ENCODE results near the gene VPS8. TPM values are rescaled to one million over a fixed set of nuclear protein-coding genes. Genes with fewer than 3 reads are reported as not detected.

VPS8 gene
- total RNA-seq, 1 donor from 2014 or later = 68.8 TPM

- intact Hi-C loops (cut with micrococcal nuclease) = no loop called here
- ChIA-PET POLR2A (no interaction called here), CTCF (no interaction called here)
- Mint-ChIP-seq H3K27ac (no peak overlapping the region), H3K4me1 (no peaks in the 10 kb centered on the region), H3K4me3 (no peak overlapping the region), H3K36me3 (ENCODE audit: low read depth) (no peaks in the 10 kb centered on the region), H3K9me3 (no peaks in the 10 kb centered on the region), H3K27me3 (peaks cover 38% of the 10 kb centered on the region)
- DNase-seq (no peak), ATAC-seq (ENCODE audit: low read depth) (no peak)
- TF ChIP-seq, protein P1, sequence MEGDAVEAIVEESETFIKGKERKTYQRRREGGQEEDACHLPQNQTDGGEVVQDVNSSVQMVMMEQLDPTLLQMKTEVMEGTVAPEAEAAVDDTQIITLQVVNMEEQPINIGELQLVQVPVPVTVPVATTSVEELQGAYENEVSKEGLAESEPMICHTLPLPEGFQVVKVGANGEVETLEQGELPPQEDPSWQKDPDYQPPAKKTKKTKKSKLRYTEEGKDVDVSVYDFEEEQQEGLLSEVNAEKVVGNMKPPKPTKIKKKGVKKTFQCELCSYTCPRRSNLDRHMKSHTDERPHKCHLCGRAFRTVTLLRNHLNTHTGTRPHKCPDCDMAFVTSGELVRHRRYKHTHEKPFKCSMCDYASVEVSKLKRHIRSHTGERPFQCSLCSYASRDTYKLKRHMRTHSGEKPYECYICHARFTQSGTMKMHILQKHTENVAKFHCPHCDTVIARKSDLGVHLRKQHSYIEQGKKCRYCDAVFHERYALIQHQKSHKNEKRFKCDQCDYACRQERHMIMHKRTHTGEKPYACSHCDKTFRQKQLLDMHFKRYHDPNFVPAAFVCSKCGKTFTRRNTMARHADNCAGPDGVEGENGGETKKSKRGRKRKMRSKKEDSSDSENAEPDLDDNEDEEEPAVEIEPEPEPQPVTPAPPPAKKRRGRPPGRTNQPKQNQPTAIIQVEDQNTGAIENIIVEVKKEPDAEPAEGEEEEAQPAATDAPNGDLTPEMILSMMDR (IDR thresholded peaks at IDR 0.05) = no peak
These were observed 13.8 kb upstream of the VPS8 start for GRCh38 chr3:184798120-184798519.

- H3K9me3 Mint-ChIP-seq = no peaks in the 10 kb centered on the region
- H3K4me1 Mint-ChIP-seq = peaks cover 3% of the 10 kb centered on the region
- intact Hi-C loops (cut with micrococcal nuclease) = no loop called here
- TF ChIP-seq, protein P1 (IDR thresholded peaks at IDR 0.05) = no peak
- no peak overlapping the region for H3K27ac Mint-ChIP-seq
- H3K27me3 Mint-ChIP-seq = peaks cover 36% of the 10 kb centered on the region
- no peak overlapping the region for H3K4me3 Mint-ChIP-seq
- DNase-seq (no peak), ATAC-seq (ENCODE audit: low read depth) (no peak)
- H3K36me3 Mint-ChIP-seq (ENCODE audit: low read depth) = no peaks in the 10 kb centered on the region
- ChIA-PET POLR2A (no interaction called here), CTCF (no interaction called here)
These were observed 11.5 kb upstream of the VPS8 start for GRCh38 chr3:184800349-184800930.

DNA sequence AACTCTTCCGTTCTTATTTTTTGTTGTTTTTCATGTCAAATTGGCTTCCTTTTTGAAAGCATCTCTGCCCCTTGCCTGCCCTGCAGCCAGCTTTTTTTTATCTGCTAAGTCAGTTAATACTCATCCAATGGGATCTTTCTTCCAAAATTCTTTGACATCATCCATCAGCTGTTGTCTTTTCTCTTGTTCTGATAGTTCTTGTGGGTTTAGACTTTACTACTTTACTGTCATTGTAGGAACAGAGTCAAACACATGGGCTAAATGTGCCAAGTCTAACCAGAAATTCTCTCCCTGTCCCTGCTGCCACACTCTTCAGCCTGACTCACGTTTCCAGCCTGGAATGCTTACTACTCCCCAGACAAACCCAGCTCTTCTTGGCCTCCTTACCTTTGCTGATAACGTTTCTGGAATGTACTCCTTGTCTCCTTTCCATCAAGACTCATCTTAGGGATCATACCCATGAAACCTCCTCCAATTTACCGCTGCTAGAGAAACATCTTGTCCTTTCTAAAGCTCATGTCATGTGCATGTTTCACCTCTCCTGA lies 10.7 kb upstream of the VPS8 start:
- ATAC-seq (ENCODE audit: low read depth) (no peak), DNase-seq (no peak)
- peaks cover 3% of the 10 kb centered on the region for H3K4me1 Mint-ChIP-seq
- peaks cover 33% of the 10 kb centered on the region for H3K27me3 Mint-ChIP-seq
- no peaks in the 10 kb centered on the region for H3K36me3 Mint-ChIP-seq (ENCODE audit: low read depth)
- TF ChIP-seq, protein P1 (IDR thresholded peaks at IDR 0.05) = no peak
- H3K9me3 Mint-ChIP-seq = no peaks in the 10 kb centered on the region
- H3K4me3 Mint-ChIP-seq = no peak overlapping the region
- no peak overlapping the region for H3K27ac Mint-ChIP-seq
- ChIA-PET CTCF (interaction anchor here (0.9 kb wide), 1 partner anchor 240 kb away, joined by 3 read pairs; no protein-coding TSS in a partner anchor), POLR2A (no interaction called here)
- intact Hi-C loops (cut with micrococcal nuclease) = no loop called here

DNA sequence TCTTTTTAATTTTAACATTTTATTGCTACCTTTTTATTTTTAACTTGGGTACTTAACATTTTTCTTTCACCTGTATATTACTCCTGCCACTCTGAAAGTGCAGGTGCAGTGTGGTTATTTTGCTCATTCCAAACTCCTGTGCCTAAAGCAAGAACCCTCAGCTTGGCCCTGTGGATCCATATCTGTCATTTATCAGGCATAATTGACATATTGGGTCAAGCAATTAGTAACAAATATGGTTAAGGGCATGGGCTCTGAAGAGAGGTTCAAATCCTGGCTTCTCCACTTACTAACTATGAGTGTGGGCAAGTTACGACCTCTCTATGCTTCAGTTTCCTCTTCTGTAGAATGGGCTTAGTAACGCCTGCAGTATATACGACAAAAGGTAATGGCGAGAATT lies 9.8 kb upstream of the VPS8 start:
- ChIA-PET CTCF (interaction anchor here (0.9 kb wide), 1 partner anchor 241 kb away, joined by 3 read pairs; no protein-coding TSS in a partner anchor), POLR2A (interaction anchor here (1.5 kb wide), 1 partner anchor 10 kb away, joined by 4 read pairs; the partner anchor contains the start of gene VPS8)
- Mint-ChIP-seq H3K9me3 (no peaks in the 10 kb centered on the region), H3K27me3 (peaks cover 26% of the 10 kb centered on the region), H3K4me1 (peaks cover 3% of the 10 kb centered on the region), H3K36me3 (ENCODE audit: low read depth) (no peaks in the 10 kb centered on the region), H3K27ac (no peak overlapping the region), H3K4me3 (no peak overlapping the region)
- ATAC-seq (ENCODE audit: low read depth) (no peak), DNase-seq (no peak)
- intact Hi-C loops (cut with micrococcal nuclease) = no loop called here
- TF ChIP-seq, protein P1 (IDR thresholded peaks at IDR 0.05) = no peak

GRCh38 chr3:184804801-184805200 lies 7.2 kb upstream of the VPS8 start:
- H3K4me3 Mint-ChIP-seq = no peak overlapping the region
- peaks cover 3% of the 10 kb centered on the region for H3K4me1 Mint-ChIP-seq
- ChIA-PET CTCF (interaction anchor here (1.1 to 1.2 kb wide), 2 partner anchors 17 to 20 kb away, joined by 3 read pairs; no protein-coding TSS in a partner anchor), POLR2A (no interaction called here)
- peaks cover 13% of the 10 kb centered on the region for H3K27me3 Mint-ChIP-seq
- no peak for ATAC-seq (ENCODE audit: low read depth)
- no peaks in the 10 kb centered on the region for H3K9me3 Mint-ChIP-seq
- intact Hi-C loops (cut with micrococcal nuclease) = no loop called here
- DNase-seq = no peak
- H3K36me3 Mint-ChIP-seq (ENCODE audit: low read depth) = no peaks in the 10 kb centered on the region
- no peak overlapping the region for H3K27ac Mint-ChIP-seq
- TF ChIP-seq, protein P1 (IDR thresholded peaks at IDR 0.05) = no peak

All from activated B cell treated with CpG ODN at 0.5 μM for 24 hours (primary cell).